ENCODE data around the gene HSP90AA1. TPM values are rescaled to one million over a fixed set of nuclear protein-coding genes. Genes with fewer than 3 reads are reported as not detected.
"Not testable (repeated sequence)": the region's sequence is repeated elsewhere in the genome, so short reads cannot be mapped to it uniquely, and the experiment has no call there.

The HSP90AA1 gene
- total RNA-seq, 2 experiments from 2014 or later, result 451 to 462 TPM

DNA sequence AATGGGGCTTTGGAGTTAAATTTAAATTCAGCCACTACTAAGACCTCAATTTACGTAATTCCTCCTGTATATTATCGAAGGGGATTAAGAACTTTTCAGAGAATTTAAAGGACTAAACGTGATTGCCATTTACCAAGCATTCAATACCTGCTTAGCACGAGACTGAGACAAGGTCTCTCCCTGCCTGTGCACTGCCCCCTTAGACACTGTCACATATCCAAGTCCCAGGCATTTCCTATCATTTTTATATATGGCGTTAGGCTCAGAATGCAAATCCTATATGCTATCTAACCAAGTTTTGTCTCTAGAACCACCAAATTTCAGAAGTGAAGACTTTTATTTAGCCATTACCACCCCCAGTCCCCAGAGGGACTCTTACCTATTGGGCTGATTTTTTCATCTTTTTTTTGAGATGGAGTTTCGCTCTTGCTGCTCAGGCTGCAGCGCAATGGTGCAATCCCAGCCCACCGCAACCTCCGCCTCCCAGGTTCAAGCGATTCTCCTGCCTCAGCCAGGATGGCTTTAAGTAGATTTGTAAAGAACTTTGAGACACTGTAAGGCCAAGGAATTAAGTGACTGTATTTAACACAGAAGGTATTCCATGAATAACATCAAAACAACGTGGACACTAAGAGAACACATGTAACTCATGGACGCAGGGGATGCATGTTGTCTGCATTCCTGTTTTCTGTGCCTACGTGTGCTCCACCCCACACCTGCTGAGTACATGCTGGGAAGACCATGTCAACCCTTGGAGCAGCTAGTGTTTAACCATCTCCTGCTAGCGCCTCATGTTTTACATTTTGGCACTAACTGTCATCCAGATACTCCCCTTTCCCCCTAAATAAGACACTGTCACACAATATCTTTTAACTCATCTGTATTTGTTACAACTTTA, 6.4 kb downstream of the HSP90AA1 start:
- H3K4me3 Mint-ChIP-seq, result peak overlapping the region; percentile 25
- peaks cover 57% of the 10 kb centered on the region for H3K4me1 Mint-ChIP-seq (ENCODE audit: low read depth)
- POLR2A ChIA-PET, result interaction anchor here (1.9 kb wide), 1 partner anchor 7 kb away, joined by 6 read pairs; no protein-coding TSS in a partner anchor
- Histone ChIP-seq H3K27ac (ENCODE audit: low read depth in 1 of 2, low read length in 2 of 2) (no peak overlapping the region), H3K27me3 (ENCODE audit: control insufficient read depth in 1 of 2, insufficient read depth in 2 of 2, low read length in 2 of 2) (no peaks in the 10 kb centered on the region), H3K36me3 (ENCODE audit: insufficient read depth, low read length) (peaks cover 66% of the 10 kb centered on the region), H3K4me3 (ENCODE audit: low read length) (no peak overlapping the region), H3K9me3 (ENCODE audit: control insufficient read depth in 1 of 2, insufficient read depth in 1 of 2, low read length in 2 of 2) (no peaks in the 10 kb centered on the region), H3K4me1 (ENCODE audit: insufficient read depth, low read length) (peaks cover 22% of the 10 kb centered on the region)
- no peak overlapping the region for H3K27ac Mint-ChIP-seq
- ATAC-seq (ENCODE audit: poor library complexity) (no peak), DNase-seq (no peak)
- TF ChIP-seq, protein P1, sequence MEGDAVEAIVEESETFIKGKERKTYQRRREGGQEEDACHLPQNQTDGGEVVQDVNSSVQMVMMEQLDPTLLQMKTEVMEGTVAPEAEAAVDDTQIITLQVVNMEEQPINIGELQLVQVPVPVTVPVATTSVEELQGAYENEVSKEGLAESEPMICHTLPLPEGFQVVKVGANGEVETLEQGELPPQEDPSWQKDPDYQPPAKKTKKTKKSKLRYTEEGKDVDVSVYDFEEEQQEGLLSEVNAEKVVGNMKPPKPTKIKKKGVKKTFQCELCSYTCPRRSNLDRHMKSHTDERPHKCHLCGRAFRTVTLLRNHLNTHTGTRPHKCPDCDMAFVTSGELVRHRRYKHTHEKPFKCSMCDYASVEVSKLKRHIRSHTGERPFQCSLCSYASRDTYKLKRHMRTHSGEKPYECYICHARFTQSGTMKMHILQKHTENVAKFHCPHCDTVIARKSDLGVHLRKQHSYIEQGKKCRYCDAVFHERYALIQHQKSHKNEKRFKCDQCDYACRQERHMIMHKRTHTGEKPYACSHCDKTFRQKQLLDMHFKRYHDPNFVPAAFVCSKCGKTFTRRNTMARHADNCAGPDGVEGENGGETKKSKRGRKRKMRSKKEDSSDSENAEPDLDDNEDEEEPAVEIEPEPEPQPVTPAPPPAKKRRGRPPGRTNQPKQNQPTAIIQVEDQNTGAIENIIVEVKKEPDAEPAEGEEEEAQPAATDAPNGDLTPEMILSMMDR (IDR thresholded peaks at IDR 0.05), result no peak
- H3K36me3 Mint-ChIP-seq (ENCODE audit: low read depth), result peaks cover 74% of the 10 kb centered on the region
- no peaks in the 10 kb centered on the region for H3K9me3 Mint-ChIP-seq
- CTCF ChIA-PET, result no interaction called here
- intact Hi-C loops (cut with DNase I, micrococcal nuclease), result loop anchor here (10.0 kb wide), 2 partner anchors 46 to 266 kb away; no protein-coding TSS in a partner anchor
- H3K27me3 Mint-ChIP-seq, result no peaks in the 10 kb centered on the region

DNA sequence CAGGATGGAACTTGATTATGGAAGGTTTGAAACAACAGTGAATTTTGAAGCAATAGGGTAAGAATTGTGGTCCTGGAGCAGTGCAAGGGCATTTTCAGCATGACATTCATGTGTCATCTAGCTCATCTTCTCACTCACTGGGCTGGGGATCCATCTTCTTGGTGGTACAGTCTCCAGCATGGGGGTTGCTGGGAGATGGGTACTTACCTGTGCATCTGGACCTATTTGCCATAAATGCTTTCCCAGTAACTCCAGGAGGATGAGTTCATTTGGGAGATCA, 7.2 kb downstream of the HSP90AA1 start:
- Mint-ChIP-seq H3K27me3 (no peaks in the 10 kb centered on the region), H3K4me3 (no peak overlapping the region), H3K27ac (no peak overlapping the region), H3K36me3 (ENCODE audit: low read depth) (peaks cover 66% of the 10 kb centered on the region), H3K4me1 (ENCODE audit: low read depth) (peaks cover 49% of the 10 kb centered on the region), H3K9me3 (no peaks in the 10 kb centered on the region)
- DNase-seq (no peak), ATAC-seq (ENCODE audit: poor library complexity) (no peak)
- intact Hi-C loops (cut with DNase I, micrococcal nuclease), result no loop called here
- Histone ChIP-seq H3K36me3 (ENCODE audit: insufficient read depth, low read length) (peaks cover 58% of the 10 kb centered on the region), H3K27ac (ENCODE audit: low read depth in 1 of 2, low read length in 2 of 2) (no peak overlapping the region), H3K4me3 (ENCODE audit: low read length) (no peak overlapping the region), H3K4me1 (ENCODE audit: insufficient read depth, low read length) (peaks cover 15% of the 10 kb centered on the region), H3K9me3 (ENCODE audit: control insufficient read depth in 1 of 2, insufficient read depth in 1 of 2, low read length in 2 of 2) (no peaks in the 10 kb centered on the region), H3K27me3 (ENCODE audit: control insufficient read depth in 1 of 2, insufficient read depth in 2 of 2, low read length in 2 of 2) (no peaks in the 10 kb centered on the region)
- TF ChIP-seq, protein P1 (IDR thresholded peaks at IDR 0.05), result no peak
- ChIA-PET CTCF (no interaction called here), POLR2A (interaction anchor here (1.9 kb wide), 1 partner anchor 8 kb away, joined by 6 read pairs; no protein-coding TSS in a partner anchor)

DNA sequence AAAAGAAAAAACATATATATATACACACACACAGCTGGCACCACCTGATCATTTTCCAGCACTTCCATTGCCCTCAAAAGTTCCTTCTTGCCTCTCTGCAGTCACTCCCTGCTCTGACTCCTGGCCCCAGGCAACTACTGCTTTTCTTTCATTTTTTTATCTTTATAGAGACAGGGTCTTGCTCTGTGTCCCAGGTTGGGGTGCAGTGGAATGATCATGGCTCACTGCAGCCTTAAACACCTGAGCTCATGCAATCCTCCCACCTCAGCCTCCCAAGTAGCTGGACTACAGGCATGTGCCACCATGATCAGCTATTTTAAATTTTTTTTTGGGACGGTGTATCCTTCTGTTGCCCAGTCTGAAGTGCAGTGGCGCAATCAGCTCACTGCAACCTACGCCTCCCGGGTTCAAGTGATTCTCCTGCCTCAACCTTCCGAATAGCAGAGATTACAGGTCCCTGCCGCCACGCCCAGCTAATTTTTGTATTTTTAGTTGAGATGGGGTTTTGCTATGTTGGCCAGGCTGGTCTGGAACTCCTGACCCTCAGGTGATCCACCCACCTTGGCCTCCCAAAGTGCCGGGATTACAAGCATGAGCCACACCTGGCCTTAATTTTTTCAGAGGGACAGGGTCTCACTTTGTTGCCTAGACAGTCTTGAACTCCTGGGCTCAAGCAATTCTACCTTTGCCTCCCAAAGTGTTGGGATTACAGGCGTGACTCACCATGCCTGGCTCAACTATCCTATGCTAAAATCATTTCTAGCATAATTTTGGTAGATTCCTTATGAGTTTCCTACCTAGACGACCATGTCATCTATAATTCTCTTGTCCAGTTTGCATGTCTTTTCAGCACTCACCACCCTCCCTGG, 7.8 kb downstream of the HSP90AA1 start:
- Histone ChIP-seq H3K4me3 (ENCODE audit: low read length) (no peak overlapping the region), H3K27ac (ENCODE audit: low read depth in 1 of 2, low read length in 2 of 2) (no peak overlapping the region), H3K36me3 (ENCODE audit: insufficient read depth, low read length) (peaks cover 53% of the 10 kb centered on the region), H3K9me3 (ENCODE audit: control insufficient read depth in 1 of 2, insufficient read depth in 1 of 2, low read length in 2 of 2) (no peaks in the 10 kb centered on the region), H3K4me1 (ENCODE audit: insufficient read depth, low read length) (peaks cover 9% of the 10 kb centered on the region), H3K27me3 (ENCODE audit: control insufficient read depth in 1 of 2, insufficient read depth in 2 of 2, low read length in 2 of 2) (no peaks in the 10 kb centered on the region)
- CTCF ChIA-PET, result interaction anchor here (1.3 kb wide), 1 partner anchor 18 kb away, joined by 4 read pairs; no protein-coding TSS in a partner anchor
- Mint-ChIP-seq H3K27me3 (no peaks in the 10 kb centered on the region), H3K4me3 (no peak overlapping the region), H3K9me3 (no peaks in the 10 kb centered on the region), H3K27ac (no peak overlapping the region), H3K36me3 (ENCODE audit: low read depth) (peaks cover 60% of the 10 kb centered on the region), H3K4me1 (ENCODE audit: low read depth) (peaks cover 43% of the 10 kb centered on the region)
- intact Hi-C loops (cut with DNase I, micrococcal nuclease), result no loop called here
- DNase-seq, result no peak
- TF ChIP-seq, protein P1 (IDR thresholded peaks at IDR 0.05), result no peak
- no peak for ATAC-seq (ENCODE audit: poor library complexity)
- POLR2A ChIA-PET, result interaction anchor here (1.9 kb wide), 1 partner anchor 9 kb away, joined by 6 read pairs; no protein-coding TSS in a partner anchor

DNA sequence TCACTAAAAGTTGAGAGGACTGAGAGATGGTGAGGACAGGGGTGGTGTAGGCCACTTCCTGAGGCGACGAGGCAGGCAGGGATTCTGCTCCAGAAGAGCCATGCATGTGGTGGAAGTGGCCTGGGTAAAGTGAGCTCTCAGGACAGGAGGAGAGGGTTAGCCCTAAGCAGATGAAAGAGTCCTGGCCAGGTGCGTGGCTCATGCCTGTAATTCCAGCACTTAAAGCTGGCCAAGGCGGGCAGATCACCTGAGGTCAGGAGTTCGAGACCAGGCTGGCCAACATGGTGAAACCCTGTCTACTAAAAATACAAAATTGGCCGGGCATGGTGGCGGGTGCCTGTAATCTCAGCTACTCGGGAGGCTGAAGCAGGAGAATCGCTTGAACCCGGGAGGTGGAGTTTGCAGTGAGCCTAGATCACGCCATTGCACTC, 8.5 kb downstream of the HSP90AA1 start:
- H3K9me3 ChIP-seq (ENCODE audit: control insufficient read depth in 1 of 2, insufficient read depth in 1 of 2, low read length in 2 of 2); H3K27ac Mint-ChIP-seq; H3K9me3 Mint-ChIP-seq; ATAC-seq (ENCODE audit: poor library complexity); H3K4me1 ChIP-seq (ENCODE audit: insufficient read depth, low read length); H3K27ac ChIP-seq (ENCODE audit: low read depth in 1 of 2, low read length in 2 of 2); H3K27me3 Mint-ChIP-seq; H3K4me3 Mint-ChIP-seq; H3K4me3 ChIP-seq (ENCODE audit: low read length); H3K27me3 ChIP-seq (ENCODE audit: control insufficient read depth in 1 of 2, insufficient read depth in 2 of 2, low read length in 2 of 2); DNase-seq; intact Hi-C loops (cut with DNase I, micrococcal nuclease): not testable (repeated sequence)
- peaks cover 46% of the 10 kb centered on the region for H3K36me3 ChIP-seq (ENCODE audit: insufficient read depth, low read length)
- CTCF ChIA-PET, result interaction anchor here (1.3 kb wide), 1 partner anchor 18 kb away, joined by 4 read pairs; no protein-coding TSS in a partner anchor
- POLR2A ChIA-PET, result interaction anchor here (1.9 kb wide), 1 partner anchor 9 kb away, joined by 6 read pairs; no protein-coding TSS in a partner anchor
- H3K36me3 Mint-ChIP-seq (ENCODE audit: low read depth), result peaks cover 53% of the 10 kb centered on the region
- peaks cover 36% of the 10 kb centered on the region for H3K4me1 Mint-ChIP-seq (ENCODE audit: low read depth)

Data from CD4-positive, alpha-beta T cell (primary cell).